Omental fat pad (tissue), 4 donors: ENCODE results near the gene OTUD4. TPM values are rescaled to one million over a fixed set of nuclear protein-coding genes. Genes with fewer than 3 reads are reported as not detected.
"Not testable (repeated sequence)": the region's sequence is repeated elsewhere in the genome, so short reads cannot be mapped to it uniquely, and the experiment has no call there.

ENCODE experiments used
- ATAC-seq: fragments of 150-250 bp; one replicate; pipeline ENCODE4 v1.9.1; 2016; ENCODE audit warnings: mild to moderate bottlenecking, moderate library complexity; ENCODE audit not compliant: low FRiP score
- DNase-seq: peaks from one replicate; pipeline ENCODE4 v3.0.0-alpha.2; 2019; ENCODE audit warnings: low spot score
- CTCF ChIP-seq, 3 donors: fragments of 450-650 bp; IDR thresholded peaks; one replicate each; pipeline ENCODE4 v1.5.1; 2016 to 2017; ENCODE audit warnings: antibody characterized with exemption in 3 of 3, mild to moderate bottlenecking in 3 of 3, moderate library complexity in 2 of 3
- total RNA-seq, 4 donors: library from RNA; depleted of rRNA; stranded (reverse); fragments of >200 nt; gene quantifications; one replicate each; pipeline ENCODE4 v1.1.0, GENCODE V29; 2016

OTUD4 gene
- total RNA-seq, 4 donors from 2014 or later, result 26.8 to 76.1 (median 48.0) TPM

GRCh38 chr4:145195167-145195952, 15.0 kb upstream of the OTUD4 start:
- no peak for ATAC-seq
- TF ChIP-seq CTCF (IDR thresholded peaks at IDR 0.05), result no peak
- DNase-seq, result no peak

DNA sequence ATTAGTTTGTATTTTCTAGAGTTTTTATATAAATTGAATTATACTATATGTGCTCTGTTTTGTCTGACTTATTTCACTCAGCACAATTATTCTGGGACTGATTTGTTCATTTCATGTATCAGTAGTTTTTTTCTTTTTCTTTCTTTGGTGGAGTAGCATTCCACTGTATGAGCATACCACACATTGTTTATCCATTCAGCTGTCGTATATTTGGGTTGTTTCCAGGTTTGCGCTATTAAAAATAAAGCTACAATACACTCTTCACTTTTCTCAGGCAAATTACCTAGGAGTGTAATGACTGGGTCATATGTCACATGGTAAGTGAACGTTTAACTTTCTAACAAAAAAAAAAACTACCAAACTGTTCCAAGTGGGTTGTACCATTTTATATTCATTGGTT, 9.6 kb upstream of the OTUD4 start:
- no peak for DNase-seq
- no peak for TF ChIP-seq CTCF (IDR thresholded peaks at IDR 0.05)
- no peak for ATAC-seq

GRCh38 chr4:145186729-145187128, 6.3 kb upstream of the OTUD4 start:
- no peak for TF ChIP-seq CTCF (IDR thresholded peaks at IDR 0.05)
- DNase-seq, result no peak
- no peak for ATAC-seq

- no peak for TF ChIP-seq CTCF (IDR thresholded peaks at IDR 0.05)
- DNase-seq (no peak), ATAC-seq (no peak)
Measured at GRCh38 chr4:145183581-145183980, 3.2 kb upstream of the OTUD4 start.

DNA sequence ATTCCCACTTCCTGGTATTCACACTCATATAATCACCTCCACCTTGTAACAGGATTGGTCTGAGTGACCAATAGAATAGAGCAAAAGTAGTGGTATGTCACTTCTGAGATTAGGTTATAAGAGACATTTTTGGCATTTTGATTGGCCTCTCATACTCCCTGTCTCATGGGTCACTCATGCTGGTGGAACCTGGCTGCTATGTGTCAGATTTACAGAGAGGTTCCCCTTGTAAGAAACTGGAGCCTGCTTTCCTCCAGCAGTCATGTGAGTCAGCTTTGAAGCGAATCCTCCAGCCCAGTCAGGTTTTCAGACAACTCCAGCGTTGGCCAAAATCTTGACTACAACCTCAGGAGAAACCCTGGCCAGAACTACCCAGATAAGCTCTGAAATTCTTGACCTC, 2.6 kb upstream of the OTUD4 start:
- DNase-seq, result no peak
- no peak for TF ChIP-seq CTCF (IDR thresholded peaks at IDR 0.05)
- ATAC-seq, result no peak

DNA sequence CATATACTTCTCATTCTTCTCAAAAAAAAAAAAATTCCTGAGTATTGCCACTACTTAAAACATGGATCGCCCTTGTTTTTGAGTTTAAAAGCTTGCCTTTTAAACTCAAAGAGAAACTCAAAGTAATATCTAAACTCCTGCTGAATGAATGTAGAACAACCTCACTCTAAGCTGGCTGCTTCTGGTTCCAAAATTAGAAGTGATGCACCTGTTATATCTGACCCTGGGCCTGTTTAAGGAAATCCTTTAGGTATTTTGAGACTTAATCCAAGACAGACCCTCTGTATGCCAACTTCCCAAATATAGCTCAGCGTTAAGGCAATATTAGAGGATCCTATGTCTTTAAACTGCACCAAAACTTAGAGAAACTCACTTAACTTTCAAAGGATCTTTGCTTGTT, 1.8 kb upstream of the OTUD4 start:
- no peak for TF ChIP-seq CTCF (IDR thresholded peaks at IDR 0.05)
- no peak for DNase-seq
- ATAC-seq, result no peak

DNA sequence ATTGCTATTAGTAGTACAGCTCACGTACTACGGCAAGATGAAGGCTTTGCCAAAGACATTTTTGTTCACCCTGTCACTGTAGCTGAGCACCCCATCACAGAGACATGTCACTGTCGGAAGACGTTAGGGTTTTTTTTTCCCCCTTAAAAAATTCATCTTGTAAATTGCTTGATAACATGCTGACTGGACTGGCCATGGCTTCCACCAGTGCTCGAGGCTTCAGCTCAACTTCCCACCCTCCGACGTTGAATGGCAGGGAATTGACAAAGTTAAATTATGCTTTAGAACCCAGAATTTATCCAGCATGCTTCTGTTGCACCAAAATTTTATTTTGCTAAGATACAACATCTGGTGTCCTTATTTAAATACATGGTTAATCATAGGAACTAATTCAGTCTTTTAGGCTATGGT, 707 bp upstream of the OTUD4 start:
- no peak for TF ChIP-seq CTCF (IDR thresholded peaks at IDR 0.05)
- ATAC-seq, result no peak
- DNase-seq, result no peak

DNA sequence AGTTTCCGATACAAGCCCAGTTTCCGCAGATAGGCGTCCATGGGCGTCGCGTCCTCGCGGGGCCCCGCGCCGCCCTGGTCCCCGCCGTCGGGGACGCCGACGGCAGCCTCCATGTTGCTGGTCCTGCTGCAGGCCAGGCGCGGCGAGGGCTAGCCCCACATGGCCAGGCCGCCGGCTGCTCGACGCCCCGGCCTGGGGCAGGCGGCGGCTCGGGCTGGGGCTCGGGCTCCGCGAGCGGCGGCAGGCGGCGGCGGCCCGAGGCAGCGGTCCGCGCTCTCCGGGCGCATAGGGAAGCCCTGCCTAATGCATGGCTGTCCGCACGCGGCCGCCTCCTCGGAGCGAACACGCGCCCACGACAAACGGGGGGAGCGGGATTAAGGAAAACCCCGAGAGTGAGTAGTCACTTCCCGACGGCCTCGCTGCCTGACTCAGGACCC, 510 bp downstream of the OTUD4 start:
- not testable (repeated sequence) for DNase-seq
- peak; percentile 80 for ATAC-seq
